SJSA1 (cell line): ENCODE results near the gene C6orf47. TPM values are rescaled to one million over a fixed set of nuclear protein-coding genes. Genes with fewer than 3 reads are reported as not detected.

Experiments used
- DNase-seq, 2 experiments: peaks; one replicate each; pipeline ENCODE4 v3.0.0-alpha.2; 2015 to 2020; ENCODE audit warnings: low spot score in 2 of 2, low read depth in 1 of 2
- H3K27ac ChIP-seq: fragments of 250-450 bp; sonication (Bioruptor Pico); 2 replicates; pipeline ENCODE4 v1.5.1; 2020; ENCODE audit warnings: mild to moderate bottlenecking, moderate library complexity
- H3K27me3 ChIP-seq: fragments of 250-450 bp; sonication (Bioruptor Pico); replicated peaks from 2 replicates; pipeline ENCODE4 v1.5.1; 2020; ENCODE audit warnings: mild to moderate bottlenecking, moderate library complexity
- H3K36me3 ChIP-seq: fragments of 250-450 bp; sonication (Bioruptor Pico); 2 replicates; pipeline ENCODE4 v1.5.1; 2020; ENCODE audit warnings: mild to moderate bottlenecking
- H3K4me1 ChIP-seq: fragments of 250-450 bp; sonication (Bioruptor Pico); replicated peaks from 2 replicates; pipeline ENCODE4 v1.6.1; 2021; ENCODE audit warnings: mild to moderate bottlenecking
- H3K4me3 ChIP-seq: fragments of 250-450 bp; sonication (Bioruptor Pico); 2 replicates; pipeline ENCODE4 v1.5.1; 2020; ENCODE audit warnings: mild to moderate bottlenecking
- H3K9me3 ChIP-seq: fragments of 250-450 bp; sonication (Bioruptor Pico); replicated peaks from 2 replicates; pipeline ENCODE4 v1.5.1; 2020; ENCODE audit warnings: mild to moderate bottlenecking
- total RNA-seq: library from RNA; depleted of rRNA; stranded (reverse); fragments of >200 nt; shearing (Covaris generic); gene quantifications from 2 replicates; pipeline ENCODE4 v1.2.3, GENCODE V29; 2014

Gene C6orf47
- total RNA-seq, 1 experiment from 2014 or later: 23.7 TPM

- H3K4me3 ChIP-seq: peak overlapping the region; percentile 56
- peak overlapping the region; percentile 30; the same call in 1 of the 2 replicates for H3K27ac ChIP-seq
- H3K9me3 ChIP-seq: no peaks in the 10 kb centered on the region
- no peaks in the 10 kb centered on the region for H3K27me3 ChIP-seq
- peaks cover 36% of the 10 kb centered on the region for H3K36me3 ChIP-seq
- H3K4me1 ChIP-seq: peaks cover 33% of the 10 kb centered on the region
- peak in 1 of 2 experiments; percentile 35 for DNase-seq
Measured at GRCh38 chr6:31659649-31660380, 763 bp downstream of the C6orf47 start.

GRCh38 chr6:31658983-31659648, 1.5 kb downstream of the C6orf47 start:
- H3K27ac ChIP-seq: no peak overlapping the region
- H3K4me3 ChIP-seq: peak overlapping the region; percentile 56
- no peaks in the 10 kb centered on the region for H3K27me3 ChIP-seq
- no peak for DNase-seq
- H3K9me3 ChIP-seq: no peaks in the 10 kb centered on the region
- peaks cover 36% of the 10 kb centered on the region for H3K36me3 ChIP-seq
- peaks cover 28% of the 10 kb centered on the region for H3K4me1 ChIP-seq

- H3K4me1 ChIP-seq: peaks cover 25% of the 10 kb centered on the region
- H3K27ac ChIP-seq: no peak overlapping the region
- no peaks in the 10 kb centered on the region for H3K9me3 ChIP-seq
- H3K4me3 ChIP-seq: no peak overlapping the region
- H3K36me3 ChIP-seq: peaks cover 30% of the 10 kb centered on the region
- DNase-seq: no peak
- H3K27me3 ChIP-seq: no peaks in the 10 kb centered on the region
Measured at GRCh38 chr6:31658158-31658688, 2.4 kb downstream of the C6orf47 start.

- H3K27ac ChIP-seq: no peak overlapping the region
Measured at GRCh38 chr6:31657406-31658157, 3.0 kb downstream of the C6orf47 start.

GRCh38 chr6:31655349-31656237, 5.0 kb downstream of the C6orf47 start, which contains the start of gene APOM:
Gene APOM (plus strand): TSS chr6:31655894. CDS start chr6:31655967, 73 bp downstream.
- H3K27ac ChIP-seq: no peak within 1 kb of the TSS
- peaks cover 29% of the 10 kb centered on the region for H3K36me3 ChIP-seq
- no peak within 1 kb of the TSS for H3K4me3 ChIP-seq
- no peaks in the 10 kb centered on the region for H3K9me3 ChIP-seq
- peaks cover 24% of the 10 kb centered on the region for H3K4me1 ChIP-seq
- DNase-seq: no peak
- no peaks in the 10 kb centered on the region for H3K27me3 ChIP-seq

More at GRCh38 chr6:31657406-31658157, 3.0 kb downstream of the C6orf47 start:
- H3K27me3 ChIP-seq: no peaks in the 10 kb centered on the region
- H3K4me3 ChIP-seq: no peak overlapping the region
- no peak for DNase-seq
- H3K36me3 ChIP-seq: peaks cover 29% of the 10 kb centered on the region
- peaks cover 25% of the 10 kb centered on the region for H3K4me1 ChIP-seq
- H3K9me3 ChIP-seq: no peaks in the 10 kb centered on the region

DNA sequence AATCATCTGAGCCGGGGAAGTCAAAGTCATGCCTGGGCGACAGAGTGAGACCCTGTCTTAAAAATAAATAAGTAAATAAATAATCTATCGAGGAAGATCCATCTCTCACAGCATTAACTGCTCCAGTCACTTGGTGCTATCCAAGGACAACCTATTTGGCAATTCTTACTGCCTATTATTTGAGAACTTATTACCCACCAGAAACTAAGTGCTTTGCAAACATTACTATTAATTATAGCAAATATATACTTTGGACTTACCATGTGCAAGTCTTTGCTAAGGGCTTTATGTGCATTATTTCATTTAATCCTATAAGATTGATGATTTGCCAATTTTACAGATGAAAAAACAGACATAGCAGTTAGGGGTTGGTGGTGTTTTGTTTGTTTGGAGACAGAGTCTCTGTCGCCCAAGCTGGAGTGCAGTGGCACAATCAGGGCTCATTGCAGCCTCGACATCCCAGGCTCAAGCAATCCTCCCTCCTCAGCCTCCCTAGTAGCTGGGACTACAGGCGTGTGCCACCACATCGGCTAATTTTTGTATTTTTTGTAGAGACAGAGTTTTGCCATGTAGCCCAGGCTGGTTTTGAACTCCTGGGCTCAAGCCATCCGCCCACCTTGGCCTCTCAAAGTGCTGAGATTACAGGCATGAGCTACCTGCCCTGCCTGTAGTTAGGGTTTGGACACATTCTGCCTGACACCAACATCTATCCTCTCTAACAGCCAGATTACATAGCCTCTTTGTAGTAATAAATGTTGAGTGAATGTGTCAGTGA, 5.8 kb downstream of the C6orf47 start:
- Histone ChIP-seq H3K4me1 (peaks cover 21% of the 10 kb centered on the region), H3K27me3 (no peaks in the 10 kb centered on the region), H3K4me3 (no peak overlapping the region), H3K9me3 (no peaks in the 10 kb centered on the region), H3K27ac (no peak overlapping the region), H3K36me3 (peaks cover 34% of the 10 kb centered on the region)
- no peak for DNase-seq

- peak; percentile 92 to 99 for DNase-seq
- Histone ChIP-seq H3K9me3 (no peaks in the 10 kb centered on the region), H3K4me3 (peak overlapping the region; percentile 57), H3K36me3 (peaks cover 40% of the 10 kb centered on the region), H3K4me1 (peaks cover 12% of the 10 kb centered on the region), H3K27me3 (no peaks in the 10 kb centered on the region), H3K27ac (peak overlapping the region; percentile 82)
Measured at GRCh38 chr6:31652925-31653724, 7.5 kb downstream of the C6orf47 start.

GRCh38 chr6:31651602-31652191, 8.9 kb downstream of the C6orf47 start:
- no peak for DNase-seq
- no peaks in the 10 kb centered on the region for H3K9me3 ChIP-seq
- no peaks in the 10 kb centered on the region for H3K27me3 ChIP-seq
- peaks cover 43% of the 10 kb centered on the region for H3K36me3 ChIP-seq
- peak overlapping the region; percentile 82 for H3K27ac ChIP-seq
- peaks cover 12% of the 10 kb centered on the region for H3K4me1 ChIP-seq
- peak overlapping the region; percentile 57 for H3K4me3 ChIP-seq

- H3K36me3 ChIP-seq: peaks cover 91% of the 10 kb centered on the region
Measured at GRCh38 chr6:31645325-31645724, 15.3 kb downstream of the C6orf47 start.

GRCh38 chr6:31643818-31644454, 16.6 kb downstream of the C6orf47 start:
- no peaks in the 10 kb centered on the region for H3K27me3 ChIP-seq
- no peak overlapping the region for H3K27ac ChIP-seq
- no peaks in the 10 kb centered on the region for H3K9me3 ChIP-seq
- peaks cover 8% of the 10 kb centered on the region; the same call in 1 of the 2 replicates for H3K4me1 ChIP-seq
- no peak for DNase-seq
- H3K4me3 ChIP-seq: no peak overlapping the region
- H3K36me3 ChIP-seq: peaks cover 91% of the 10 kb centered on the region

More at GRCh38 chr6:31645325-31645724, 15.3 kb downstream of the C6orf47 start:
- H3K4me3 ChIP-seq: no peak overlapping the region
- no peak for DNase-seq
- no peaks in the 10 kb centered on the region for H3K4me1 ChIP-seq
- no peaks in the 10 kb centered on the region for H3K9me3 ChIP-seq
- H3K27ac ChIP-seq: no peak overlapping the region
- no peaks in the 10 kb centered on the region for H3K27me3 ChIP-seq
